Left ventricle myocardium inferior (tissue), 1 donor: ENCODE measurements around the gene NRG2. TPM values are rescaled to one million over a fixed set of nuclear protein-coding genes. Genes with fewer than 3 reads are reported as not detected.

Source experiments
- DNase-seq: peaks from one replicate; pipeline ENCODE4 v3.0.0-alpha.2; 2020
- H3K27ac ChIP-seq: fragments of 200-600 bp; replicated peaks from 2 replicates; pipeline ENCODE4 v1.8.0; 2021
- H3K27me3 ChIP-seq: fragments of 200-600 bp; 2 replicates; pipeline ENCODE4 v1.8.0; 2021; ENCODE audit warnings: low read depth
- H3K36me3 ChIP-seq: fragments of 200-600 bp; 2 replicates; pipeline ENCODE4 v1.8.0; 2021
- H3K4me1 ChIP-seq: fragments of 200-600 bp; 2 replicates; pipeline ENCODE4 v1.8.0; 2021
- H3K4me3 ChIP-seq: fragments of 200-600 bp; 2 replicates; pipeline ENCODE4 v1.8.0; 2021; ENCODE audit warnings: mild to moderate bottlenecking, moderate library complexity
- H3K9me3 ChIP-seq: fragments of 200-600 bp; replicated peaks from 2 replicates; pipeline ENCODE4 v1.8.0; 2021
- intact Hi-C: fragments of 100-400 bp; cut with micrococcal nuclease; formaldehyde crosslinking; loops from one replicate; pipeline ENCODE4 v1.11.0; 2022
- total RNA-seq: library from RNA; stranded (reverse); fragmentation: NEBNext Ultra II Directional; extraction: Animal tissue kit (Norgen Biotek cat#: 25700); gene quantifications from one replicate; pipeline ENCODE4 v1.2.1, GENCODE V29; 2021
- TF ChIP-seq, protein P1 (sequence below): fragments of 200-600 bp; IDR thresholded peaks from 2 replicates; pipeline ENCODE4 v1.8.0; 2021; ENCODE audit warnings: antibody characterized with exemption, mild to moderate bottlenecking, borderline replicate concordance
- donor health status: DM: no; HTN: yes; CAD: no; lungs with severe emphysema.

Gene NRG2
- total RNA-seq, 1 donor from 2014 or later = 3.1 TPM

DNA sequence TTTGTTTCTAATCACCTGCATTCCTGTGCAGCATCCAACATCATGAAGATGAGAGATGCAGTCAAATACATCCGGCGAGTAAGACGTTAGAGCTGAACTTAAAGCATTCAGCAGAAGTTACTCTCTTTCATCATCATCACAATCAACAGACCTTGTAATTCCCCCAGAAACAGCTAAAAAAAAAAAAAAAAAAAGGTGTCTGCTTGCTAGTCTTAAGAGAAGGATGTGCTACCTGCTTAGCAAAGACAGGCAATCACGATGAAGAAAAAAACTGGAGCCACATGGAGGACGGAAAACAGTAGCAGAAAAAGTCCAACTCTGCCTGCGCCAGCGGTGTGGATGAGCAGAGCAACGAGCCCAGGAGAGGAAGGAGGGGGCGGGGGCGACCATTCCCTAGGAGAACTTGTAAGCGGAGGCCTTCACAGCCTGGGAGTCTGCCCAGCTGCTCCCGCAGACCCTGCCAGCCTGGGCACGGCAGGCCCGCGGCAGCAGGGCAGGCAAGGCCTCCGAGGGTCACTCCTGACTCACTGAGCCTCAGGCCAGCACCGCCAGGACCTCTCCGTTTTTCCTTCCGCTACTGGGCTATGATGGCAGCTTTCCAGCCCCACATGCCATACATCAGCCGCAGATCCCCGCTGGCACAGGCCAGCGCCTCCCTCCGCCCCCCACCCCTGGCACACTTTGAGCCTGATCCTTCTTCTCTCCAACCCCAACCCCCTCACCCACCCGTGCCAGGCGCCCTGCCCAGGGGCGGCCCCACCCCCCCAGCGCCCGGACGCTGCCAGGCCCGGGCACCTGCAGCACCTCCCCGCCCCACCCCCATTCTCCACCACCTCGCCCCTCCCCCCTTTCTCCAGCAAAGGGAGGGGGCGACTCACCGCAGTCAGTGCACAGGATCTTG is 1.4 kb downstream of the NRG2 start:
- H3K27ac ChIP-seq = peak overlapping the region; percentile 88
- peak; percentile 50 for DNase-seq
- TF ChIP-seq, protein P1, sequence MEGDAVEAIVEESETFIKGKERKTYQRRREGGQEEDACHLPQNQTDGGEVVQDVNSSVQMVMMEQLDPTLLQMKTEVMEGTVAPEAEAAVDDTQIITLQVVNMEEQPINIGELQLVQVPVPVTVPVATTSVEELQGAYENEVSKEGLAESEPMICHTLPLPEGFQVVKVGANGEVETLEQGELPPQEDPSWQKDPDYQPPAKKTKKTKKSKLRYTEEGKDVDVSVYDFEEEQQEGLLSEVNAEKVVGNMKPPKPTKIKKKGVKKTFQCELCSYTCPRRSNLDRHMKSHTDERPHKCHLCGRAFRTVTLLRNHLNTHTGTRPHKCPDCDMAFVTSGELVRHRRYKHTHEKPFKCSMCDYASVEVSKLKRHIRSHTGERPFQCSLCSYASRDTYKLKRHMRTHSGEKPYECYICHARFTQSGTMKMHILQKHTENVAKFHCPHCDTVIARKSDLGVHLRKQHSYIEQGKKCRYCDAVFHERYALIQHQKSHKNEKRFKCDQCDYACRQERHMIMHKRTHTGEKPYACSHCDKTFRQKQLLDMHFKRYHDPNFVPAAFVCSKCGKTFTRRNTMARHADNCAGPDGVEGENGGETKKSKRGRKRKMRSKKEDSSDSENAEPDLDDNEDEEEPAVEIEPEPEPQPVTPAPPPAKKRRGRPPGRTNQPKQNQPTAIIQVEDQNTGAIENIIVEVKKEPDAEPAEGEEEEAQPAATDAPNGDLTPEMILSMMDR = no peak
- H3K9me3 ChIP-seq = no peaks in the 10 kb centered on the region
- intact Hi-C loops = no loop called here
- H3K4me3 ChIP-seq = peak overlapping the region; percentile 86
- peaks cover 60% of the 10 kb centered on the region for H3K4me1 ChIP-seq
- H3K27me3 ChIP-seq = no peaks in the 10 kb centered on the region
- H3K36me3 ChIP-seq = no peaks in the 10 kb centered on the region

- peak overlapping the region; percentile 88 for H3K27ac ChIP-seq
These were observed 2.0 kb downstream of the NRG2 start for GRCh38 chr5:140041099-140041491.

GRCh38 chr5:140040358-140040757 is 2.7 kb downstream of the NRG2 start:
- H3K4me3 ChIP-seq = peak overlapping the region; percentile 86
- intact Hi-C loops = no loop called here
- H3K4me1 ChIP-seq = peaks cover 74% of the 10 kb centered on the region
- no peaks in the 10 kb centered on the region for H3K27me3 ChIP-seq
- TF ChIP-seq, protein P1 = no peak
- no peak for DNase-seq
- no peaks in the 10 kb centered on the region for H3K9me3 ChIP-seq
- no peaks in the 10 kb centered on the region for H3K36me3 ChIP-seq
- H3K27ac ChIP-seq = peak overlapping the region; percentile 88

More at GRCh38 chr5:140041099-140041491, 2.0 kb downstream of the NRG2 start:
- TF ChIP-seq, protein P1 = no peak
- H3K36me3 ChIP-seq = no peaks in the 10 kb centered on the region
- no peaks in the 10 kb centered on the region for H3K9me3 ChIP-seq
- peaks cover 66% of the 10 kb centered on the region for H3K4me1 ChIP-seq
- H3K27me3 ChIP-seq = no peaks in the 10 kb centered on the region
- peak overlapping the region; percentile 86 for H3K4me3 ChIP-seq
- no peak for DNase-seq
- intact Hi-C loops = no loop called here

DNA sequence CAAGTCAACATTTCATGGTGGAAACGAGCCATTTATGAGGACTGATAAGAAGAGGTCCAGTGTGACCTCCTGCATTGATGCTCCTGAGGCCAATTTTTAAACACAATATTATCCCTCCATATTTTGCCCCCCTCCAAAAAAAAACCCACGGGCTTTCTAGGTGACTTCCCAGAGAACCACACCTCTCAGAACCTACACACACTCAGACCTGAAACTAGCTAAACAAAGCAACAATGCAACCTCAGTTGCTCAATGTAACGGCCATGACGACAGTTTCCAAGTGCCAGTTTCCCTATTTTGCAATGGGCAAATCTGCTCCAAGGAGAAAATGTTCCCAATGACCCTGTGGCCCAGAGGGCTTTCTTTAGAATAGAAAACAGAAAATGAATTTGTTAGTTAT is 3.5 kb downstream of the NRG2 start:
- peak overlapping the region; percentile 64 for H3K4me3 ChIP-seq
- H3K27me3 ChIP-seq = no peaks in the 10 kb centered on the region
- peaks cover under 1% of the 10 kb centered on the region for H3K9me3 ChIP-seq
- intact Hi-C loops = no loop called here
- no peaks in the 10 kb centered on the region for H3K36me3 ChIP-seq
- no peak for DNase-seq
- H3K27ac ChIP-seq = peak overlapping the region; percentile 88
- H3K4me1 ChIP-seq = peaks cover 76% of the 10 kb centered on the region
- TF ChIP-seq, protein P1 = no peak

- Histone ChIP-seq H3K4me3 (peak overlapping the region; percentile 64), H3K27ac (peak overlapping the region; percentile 88), H3K27me3 (no peaks in the 10 kb centered on the region), H3K36me3 (no peaks in the 10 kb centered on the region), H3K9me3 (peaks cover 9% of the 10 kb centered on the region), H3K4me1 (peaks cover 72% of the 10 kb centered on the region)
- intact Hi-C loops = no loop called here
- no peak for DNase-seq
- TF ChIP-seq, protein P1 = no peak
These were observed 4.6 kb downstream of the NRG2 start for GRCh38 chr5:140038373-140038957.
